Body of pancreas (tissue), 4 donors: ENCODE measurements around the gene NAA40.

ENCODE experiments used
- POLR2A ChIP-seq, 3 donors: fragments of 450-650 bp; IDR thresholded peaks; one replicate each; pipeline ENCODE4 v1.6.1; 2016; ENCODE audit warnings: antibody characterized with exemption in 3 of 3, mild to moderate bottlenecking in 2 of 3
- TF ChIP-seq, protein P1 (sequence below), 7 experiments: fragments of 450-650 bp in 4 of 7; fragments of 200-600 bp in 3 of 7; sonication (generic) in 3 of 7; IDR thresholded peaks; one replicate each; pipeline ENCODE4 v1.5.1; 2016 to 2019; ENCODE audit warnings: antibody characterized with exemption in 7 of 7

DNA sequence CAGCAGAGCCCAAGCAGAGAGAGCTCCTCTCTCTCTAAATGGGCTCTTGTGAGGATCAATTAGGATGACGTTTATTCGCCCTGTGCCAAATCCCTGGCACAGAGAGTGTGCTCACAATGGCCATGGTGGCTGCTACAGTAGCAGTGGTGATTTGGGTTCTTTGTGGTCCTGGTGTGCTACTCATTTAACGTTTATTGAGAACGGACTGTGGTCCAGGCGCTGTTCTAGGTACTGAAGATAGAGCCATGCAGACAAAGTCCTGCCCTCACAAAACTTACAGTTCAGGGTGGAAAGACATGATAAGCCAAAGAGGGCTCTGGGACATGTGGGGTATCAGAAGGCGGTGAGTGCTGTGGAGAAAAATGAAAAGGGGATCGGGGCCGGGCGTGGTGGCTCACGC lies 52.8 kb downstream of the NAA40 start:
- TF ChIP-seq, protein P1, sequence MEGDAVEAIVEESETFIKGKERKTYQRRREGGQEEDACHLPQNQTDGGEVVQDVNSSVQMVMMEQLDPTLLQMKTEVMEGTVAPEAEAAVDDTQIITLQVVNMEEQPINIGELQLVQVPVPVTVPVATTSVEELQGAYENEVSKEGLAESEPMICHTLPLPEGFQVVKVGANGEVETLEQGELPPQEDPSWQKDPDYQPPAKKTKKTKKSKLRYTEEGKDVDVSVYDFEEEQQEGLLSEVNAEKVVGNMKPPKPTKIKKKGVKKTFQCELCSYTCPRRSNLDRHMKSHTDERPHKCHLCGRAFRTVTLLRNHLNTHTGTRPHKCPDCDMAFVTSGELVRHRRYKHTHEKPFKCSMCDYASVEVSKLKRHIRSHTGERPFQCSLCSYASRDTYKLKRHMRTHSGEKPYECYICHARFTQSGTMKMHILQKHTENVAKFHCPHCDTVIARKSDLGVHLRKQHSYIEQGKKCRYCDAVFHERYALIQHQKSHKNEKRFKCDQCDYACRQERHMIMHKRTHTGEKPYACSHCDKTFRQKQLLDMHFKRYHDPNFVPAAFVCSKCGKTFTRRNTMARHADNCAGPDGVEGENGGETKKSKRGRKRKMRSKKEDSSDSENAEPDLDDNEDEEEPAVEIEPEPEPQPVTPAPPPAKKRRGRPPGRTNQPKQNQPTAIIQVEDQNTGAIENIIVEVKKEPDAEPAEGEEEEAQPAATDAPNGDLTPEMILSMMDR (IDR thresholded peaks at IDR 0.05): no peak
- TF ChIP-seq POLR2A (IDR thresholded peaks at IDR 0.05): no peak
